ENCODE results near the gene FBXO31. TPM values are rescaled to one million over a fixed set of nuclear protein-coding genes. Genes with fewer than 3 reads are reported as not detected.

Gene FBXO31
- total and polyA plus RNA-seq, 2 of the 13 experiments (the other 11 are each of a cell fraction or from before 2014, with no cell fraction given) = 92.4 to 101 TPM

GRCh38 chr16:87387942-87388817 lies 4.6 kb upstream of the FBXO31 start (continued):
- no peak for TF ChIP-seq ZNF441 (CRISPR knock-in tag; IDR thresholded peaks at IDR 0.05; ENCODE audit: borderline replicate concordance)
- TF ChIP-seq ZNF749 (CRISPR knock-in tag; IDR thresholded peaks at IDR 0.05; ENCODE audit: borderline replicate concordance) = no peak; the same call in 1 of the 2 replicates
- TF ChIP-seq TGIF2 (CRISPR knock-in tag; IDR thresholded peaks at IDR 0.05) = peak; percentile 93
- no peak for TF ChIP-seq ZMAT5 (CRISPR knock-in tag; IDR thresholded peaks at IDR 0.05; ENCODE audit: borderline replicate concordance, low read depth)
- TF ChIP-seq ZNF646 (CRISPR knock-in tag; IDR thresholded peaks at IDR 0.05) = no peak
- no peak; the same call in 1 of the 2 replicates for TF ChIP-seq ZNF772 (CRISPR knock-in tag; IDR thresholded peaks at IDR 0.05)
- no peak for TF ChIP-seq REXO4 (CRISPR knock-in tag; IDR thresholded peaks at IDR 0.05; ENCODE audit: borderline replicate concordance)
- no peak for TF ChIP-seq PAWR (CRISPR knock-in tag; IDR thresholded peaks at IDR 0.05; ENCODE audit: borderline replicate concordance)
- TF ChIP-seq TP53 (CRISPR knock-in tag; conservative IDR thresholded peaks at IDR 0.05) = no peak
- TF ChIP-seq SNAPC4 (CRISPR knock-in tag; IDR thresholded peaks at IDR 0.05) = peak; percentile 88; the same call in 1 of the 2 replicates
- peak; percentile 77 for TF ChIP-seq PHF20 (CRISPR knock-in tag; IDR thresholded peaks at IDR 0.05)
- no peak for TF ChIP-seq KDM5B (CRISPR knock-in tag; IDR thresholded peaks at IDR 0.05; ENCODE audit: borderline replicate concordance)
- no peak for TF ChIP-seq AGO1 (IDR thresholded peaks at IDR 0.05; ENCODE audit: low read depth, low read length, poor library complexity, severe bottlenecking)

Data from HepG2 (cell line).